ENCODE measurements around the gene NBPF3. TPM values are rescaled to one million over a fixed set of nuclear protein-coding genes. Genes with fewer than 3 reads are reported as not detected.
"Not testable (repeated sequence)": the region's sequence is repeated elsewhere in the genome, so short reads cannot be mapped to it uniquely, and the experiment has no call there.

Gene NBPF3
- total RNA-seq, 4 donors from 2014 or later = 6.4 to 16.3 (median 11.3) TPM

DNA sequence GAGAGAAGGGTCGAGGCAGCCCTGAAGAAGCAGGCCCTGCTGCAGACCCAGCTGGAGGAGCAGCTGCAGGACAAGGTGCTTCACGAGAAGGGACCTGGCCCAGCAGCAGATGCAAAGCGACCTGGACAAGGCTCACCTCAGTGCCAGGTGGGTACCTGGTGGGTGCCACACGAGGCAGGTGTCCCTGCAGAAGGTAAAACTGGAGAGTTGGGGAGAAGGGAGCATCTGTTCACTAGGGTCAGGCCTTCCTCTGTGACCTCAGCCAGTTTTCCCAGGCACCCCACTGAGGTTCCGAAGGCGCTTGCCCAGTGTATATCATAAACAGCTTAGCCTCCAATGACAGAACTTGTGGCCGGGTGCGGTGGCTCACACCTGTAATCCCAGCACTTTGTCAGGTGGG lies 5.5 kb upstream of the NBPF3 start:
- Histone ChIP-seq H3K4me1 (peaks cover 0 to 17% (median 6%) of the 10 kb centered on the region in 3 donors), H3K9me3 (no peaks in the 10 kb centered on the region), H3K27me3 (peaks cover 22% of the 10 kb centered on the region), H3K4me3 (no peak overlapping the region), H3K27ac (no peak overlapping the region), H3K36me3 (no peaks in the 10 kb centered on the region)
- 90% methylated on average over 2 of the region's 8 CpGs; no CpG with 5 or more reads in 1 of the 2 donors for WGBS, 2 donors (ENCODE audit: low coverage in 1 of 2)
- TF ChIP-seq, protein P1, sequence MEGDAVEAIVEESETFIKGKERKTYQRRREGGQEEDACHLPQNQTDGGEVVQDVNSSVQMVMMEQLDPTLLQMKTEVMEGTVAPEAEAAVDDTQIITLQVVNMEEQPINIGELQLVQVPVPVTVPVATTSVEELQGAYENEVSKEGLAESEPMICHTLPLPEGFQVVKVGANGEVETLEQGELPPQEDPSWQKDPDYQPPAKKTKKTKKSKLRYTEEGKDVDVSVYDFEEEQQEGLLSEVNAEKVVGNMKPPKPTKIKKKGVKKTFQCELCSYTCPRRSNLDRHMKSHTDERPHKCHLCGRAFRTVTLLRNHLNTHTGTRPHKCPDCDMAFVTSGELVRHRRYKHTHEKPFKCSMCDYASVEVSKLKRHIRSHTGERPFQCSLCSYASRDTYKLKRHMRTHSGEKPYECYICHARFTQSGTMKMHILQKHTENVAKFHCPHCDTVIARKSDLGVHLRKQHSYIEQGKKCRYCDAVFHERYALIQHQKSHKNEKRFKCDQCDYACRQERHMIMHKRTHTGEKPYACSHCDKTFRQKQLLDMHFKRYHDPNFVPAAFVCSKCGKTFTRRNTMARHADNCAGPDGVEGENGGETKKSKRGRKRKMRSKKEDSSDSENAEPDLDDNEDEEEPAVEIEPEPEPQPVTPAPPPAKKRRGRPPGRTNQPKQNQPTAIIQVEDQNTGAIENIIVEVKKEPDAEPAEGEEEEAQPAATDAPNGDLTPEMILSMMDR (IDR thresholded peaks at IDR 0.05) = no peak
- TF ChIP-seq POLR2AphosphoS5 (IDR thresholded peaks at IDR 0.05) = no peak
- TF ChIP-seq POLR2A (IDR thresholded peaks at IDR 0.05) = no peak
- no peak for TF ChIP-seq EP300 (IDR thresholded peaks at IDR 0.05)
- ATAC-seq = no peak

DNA sequence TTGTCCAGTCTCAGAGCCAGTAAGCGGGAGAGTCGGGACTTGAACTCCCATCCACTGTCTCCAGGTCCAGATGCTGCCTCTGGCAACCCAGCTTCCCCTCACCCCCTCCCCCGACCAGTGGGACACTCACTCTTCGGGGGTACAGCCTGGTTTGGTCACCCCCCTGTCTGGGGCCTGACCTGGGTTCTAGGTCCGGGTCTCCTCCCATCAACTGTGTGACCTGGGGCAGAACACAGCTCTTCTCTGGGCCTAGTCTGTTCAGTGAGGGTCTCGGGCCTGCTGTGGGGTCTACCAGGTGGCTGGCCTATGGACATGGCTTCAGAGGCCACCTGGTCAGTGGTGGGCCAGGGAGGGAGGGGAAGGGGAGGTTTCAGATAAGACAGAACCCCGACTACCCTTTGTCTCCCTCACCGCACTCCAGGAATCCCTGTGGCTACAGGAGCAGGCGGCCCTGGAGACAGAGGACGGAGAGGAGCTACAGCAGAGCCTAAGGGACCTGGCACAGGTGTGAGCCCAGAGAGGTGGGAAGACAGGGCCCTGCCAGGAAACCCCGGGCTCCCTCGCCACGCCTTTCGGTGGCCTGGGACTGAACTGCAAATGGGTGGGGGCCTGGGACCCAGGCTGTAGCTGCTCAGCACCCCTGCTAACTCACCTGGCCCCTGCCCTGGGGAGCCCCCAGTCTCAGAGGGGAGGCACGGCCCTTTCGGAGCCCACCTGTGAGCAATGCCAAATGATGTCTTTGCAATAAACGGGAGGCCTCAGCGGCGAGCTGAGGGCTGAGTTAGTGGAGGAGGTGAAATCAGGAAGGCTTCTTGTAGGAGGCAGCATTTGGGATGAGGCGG lies 4.1 kb upstream of the NBPF3 start:
- no peak for ATAC-seq
- Histone ChIP-seq H3K4me1 (peaks cover 0 to 25% (median 11%) of the 10 kb centered on the region in 3 donors), H3K9me3 (no peaks in the 10 kb centered on the region), H3K4me3 (peak overlapping the region in 1 of 2 donors; percentile 42), H3K36me3 (no peaks in the 10 kb centered on the region), H3K27me3 (peaks cover 22% of the 10 kb centered on the region), H3K27ac (no peak overlapping the region)
- WGBS, 2 donors (ENCODE audit: low coverage in 1 of 2) = 60 to 81% methylated on average over 1 to 10 of the region's 20 CpGs
- TF ChIP-seq EP300 (IDR thresholded peaks at IDR 0.05) (no peak), POLR2AphosphoS5 (IDR thresholded peaks at IDR 0.05) (no peak), POLR2A (IDR thresholded peaks at IDR 0.05) (no peak)
- TF ChIP-seq, protein P1 (IDR thresholded peaks at IDR 0.05) = no peak

DNA sequence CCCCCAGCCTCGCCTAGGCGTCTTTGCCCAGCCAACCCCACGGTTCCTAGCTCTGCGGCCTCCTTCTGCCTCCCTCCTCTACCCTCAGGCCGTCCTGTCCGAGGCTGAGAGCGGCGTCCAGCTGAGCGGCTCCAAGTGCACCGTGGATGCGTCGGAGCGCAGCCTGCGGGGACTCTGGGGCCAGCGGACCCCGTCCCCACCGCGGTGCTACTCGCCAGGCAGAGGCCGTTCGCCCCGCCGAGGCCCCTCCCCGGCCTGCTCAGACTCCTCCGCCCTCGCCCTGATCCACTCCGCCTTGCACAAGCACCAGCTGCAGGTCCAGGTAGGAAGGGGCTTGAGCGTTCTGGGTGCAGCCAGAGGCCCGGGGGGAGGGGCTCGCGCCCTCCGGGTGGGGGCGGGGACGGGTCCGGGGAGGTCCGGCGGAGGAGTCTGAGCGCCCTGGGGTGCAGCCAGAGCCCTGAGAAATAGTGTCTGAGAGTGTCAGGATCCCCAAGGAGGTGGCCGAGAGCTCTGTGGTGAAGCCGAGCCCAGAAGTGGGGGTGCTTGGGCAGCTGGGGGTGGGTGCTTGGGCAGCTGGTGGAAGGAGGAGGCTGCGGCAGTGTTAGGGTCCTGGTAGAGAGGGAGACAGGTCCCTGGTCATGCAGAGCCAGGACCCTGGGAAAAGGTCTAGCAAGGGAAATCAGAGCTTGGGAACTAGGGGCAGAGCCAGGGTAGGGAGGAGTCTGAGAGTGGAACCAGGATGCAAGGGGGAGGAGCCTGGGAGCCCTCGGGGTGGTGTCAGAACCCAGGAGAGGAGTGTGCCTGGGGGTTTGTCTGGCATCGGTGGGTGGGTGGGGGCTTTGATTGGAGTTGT lies 3.2 kb upstream of the NBPF3 start:
- no peaks in the 10 kb centered on the region for H3K36me3 ChIP-seq
- no peak for ATAC-seq
- H3K4me1 ChIP-seq = peaks cover 0 to 31% (median 15%) of the 10 kb centered on the region in 3 donors
- TF ChIP-seq EP300 (IDR thresholded peaks at IDR 0.05) (no peak), POLR2A (IDR thresholded peaks at IDR 0.05) (no peak), POLR2AphosphoS5 (IDR thresholded peaks at IDR 0.05) (no peak)
- TF ChIP-seq, protein P1 (IDR thresholded peaks at IDR 0.05) = no peak
- H3K4me3 ChIP-seq = peak overlapping the region in 1 of 2 donors; percentile 42
- 0 to 14% methylated on average over 4 to 16 of the region's 43 CpGs for WGBS, 2 donors (ENCODE audit: low coverage in 1 of 2)
- no peaks in the 10 kb centered on the region for H3K9me3 ChIP-seq
- peaks cover 22% of the 10 kb centered on the region for H3K27me3 ChIP-seq
- H3K27ac ChIP-seq = no peak overlapping the region

DNA sequence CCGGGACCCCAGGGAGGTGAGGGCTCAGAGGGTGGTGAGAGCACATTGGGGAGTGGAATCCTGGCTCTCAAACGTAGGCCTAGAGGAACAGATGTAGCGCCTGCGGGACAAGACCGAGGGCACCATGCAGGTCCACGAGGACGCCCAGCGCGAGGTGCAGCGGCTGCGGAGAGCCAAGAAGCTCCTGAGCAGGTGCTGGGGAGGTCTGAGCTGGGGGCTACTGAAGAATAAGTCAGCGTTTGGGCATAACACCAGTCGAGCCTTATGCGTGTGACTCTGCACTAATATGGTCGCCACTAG lies 2.6 kb upstream of the NBPF3 start:
- ATAC-seq = no peak
- Histone ChIP-seq H3K9me3 (no peaks in the 10 kb centered on the region), H3K27me3 (peaks cover 22% of the 10 kb centered on the region), H3K4me1 (peaks cover 0 to 31% (median 15%) of the 10 kb centered on the region in 3 donors), H3K4me3 (peak overlapping the region in 1 of 2 donors; percentile 42), H3K27ac (no peak overlapping the region), H3K36me3 (no peaks in the 10 kb centered on the region)
- WGBS, 2 donors (ENCODE audit: low coverage in 1 of 2) = 40 to 50% methylated on average over 1 to 2 of the region's 15 CpGs
- no peak for TF ChIP-seq EP300 (IDR thresholded peaks at IDR 0.05)
- TF ChIP-seq, protein P1 (IDR thresholded peaks at IDR 0.05) = no peak
- no peak for TF ChIP-seq POLR2A (IDR thresholded peaks at IDR 0.05)
- no peak for TF ChIP-seq POLR2AphosphoS5 (IDR thresholded peaks at IDR 0.05)

DNA sequence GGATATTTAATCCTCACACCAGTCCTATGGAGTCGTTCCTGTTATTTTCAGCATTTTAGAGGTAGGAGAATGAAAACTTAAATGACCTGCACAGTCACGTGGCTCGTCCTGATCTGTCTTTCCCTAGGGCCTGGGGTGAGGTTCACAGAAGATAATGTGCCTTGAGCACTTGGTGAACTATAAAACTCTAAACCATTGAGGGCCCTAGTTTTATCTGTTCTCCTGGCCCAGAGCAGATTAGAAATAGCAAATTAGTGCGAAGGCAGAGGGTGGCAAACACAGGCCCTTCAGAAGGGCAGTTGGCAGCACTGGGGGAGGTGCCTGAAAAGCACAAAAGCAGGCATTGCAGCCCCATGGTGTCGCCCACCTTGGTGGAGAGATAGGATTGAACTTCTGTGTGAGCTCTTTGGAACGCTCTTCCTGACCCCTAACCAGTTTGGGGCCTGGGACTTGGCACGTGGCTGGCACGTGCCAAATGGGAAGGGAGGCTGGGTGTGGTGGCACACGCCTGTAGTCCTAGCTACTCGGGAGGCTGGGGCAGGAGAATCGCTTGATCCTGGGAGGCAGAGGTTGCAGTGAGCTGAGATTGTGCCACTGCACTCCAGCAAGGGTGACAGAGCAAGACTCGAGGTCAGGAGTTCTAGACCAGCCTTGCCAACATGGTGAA lies 1.2 kb upstream of the NBPF3 start:
- ATAC-seq, H3K36me3 ChIP-seq, H3K27ac ChIP-seq, H3K4me3 ChIP-seq, H3K9me3 ChIP-seq: not testable (repeated sequence)
- Histone ChIP-seq H3K27me3 (peaks cover 22% of the 10 kb centered on the region), H3K4me1 (peaks cover 0 to 31% (median 15%) of the 10 kb centered on the region in 3 donors)
- WGBS, 2 donors (ENCODE audit: low coverage in 1 of 2) = 44% methylated on average over 1 of the region's 12 CpGs; no CpG with 5 or more reads in 1 of the 2 donors

All from gastroesophageal sphincter (tissue), 4 donors.